ENCODE results near the gene MARK3. TPM values are rescaled to one million over a fixed set of nuclear protein-coding genes. Genes with fewer than 3 reads are reported as not detected.

MARK3 gene
- total and polyA plus RNA-seq, 2 of the 4 experiments (the other 2 are of a cell fraction) = 78.5 to 80.5 TPM

DNA sequence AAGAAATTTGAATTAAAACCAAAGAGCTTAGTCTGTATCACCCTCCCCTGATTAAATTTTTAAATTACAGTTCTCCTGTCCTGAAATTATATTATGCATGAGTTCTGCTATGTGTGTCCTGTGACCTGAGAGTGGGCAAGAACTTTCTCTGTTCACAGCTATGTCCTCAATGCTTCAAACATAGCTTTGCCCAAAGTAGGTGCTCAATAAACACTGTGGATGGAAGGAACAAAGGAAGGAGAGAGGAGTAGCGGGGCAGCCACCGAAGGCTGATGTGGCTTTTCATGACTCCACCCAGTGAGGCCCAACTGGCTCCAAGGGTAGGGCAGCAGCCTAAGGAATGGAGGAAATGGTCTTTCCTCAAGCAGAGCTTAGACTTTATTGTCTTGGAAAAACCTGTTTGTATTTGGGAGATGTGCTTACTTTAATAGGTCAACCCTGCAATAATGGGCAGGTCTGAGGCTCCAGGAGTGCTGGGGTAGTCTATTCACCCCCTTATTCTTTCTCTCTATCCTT lies 7.6 kb upstream of the MARK3 start:
- Histone ChIP-seq H4K91ac (ENCODE audit: insufficient read depth, low read depth, low read length) (no peak overlapping the region), H4K8ac (ENCODE audit: low read depth in 2 of 2, low read length in 2 of 2) (no peak overlapping the region), H3K36me3 (ENCODE audit: control insufficient read depth, insufficient read depth, low read length) (no peaks in the 10 kb centered on the region), H3K27ac (ENCODE audit: insufficient read depth, low read length) (no peak overlapping the region), H4K20me1 (ENCODE audit: insufficient read depth, low read length) (no peaks in the 10 kb centered on the region), H3K4me1 (ENCODE audit: control insufficient read depth, insufficient read depth, low read length) (peaks cover 6% of the 10 kb centered on the region), H2AFZ (replicated peaks; ENCODE audit: low read length, poor library complexity) (peak overlapping the region; percentile 68), H2AK5ac (ENCODE audit: low read depth, low read length) (no peak overlapping the region), H3K4ac (ENCODE audit: low read depth, low read length) (no peak overlapping the region), H3K4me3 (ENCODE audit: insufficient read depth, low read depth, low read length) (no peak overlapping the region), H3K4me2 (ENCODE audit: low read depth, low read length) (no peak overlapping the region), H3K9ac (ENCODE audit: low read depth, low read length) (no peak overlapping the region), H3K23ac (ENCODE audit: low read depth, low read length) (no peak overlapping the region), H3K27me3 (ENCODE audit: control insufficient read depth, insufficient read depth, low read length) (peaks cover 4% of the 10 kb centered on the region; the same call in 1 of the 2 replicates), H2BK15ac (ENCODE audit: low read depth, low read length) (no peak overlapping the region; the same call in 2 of the 3 replicates), H3K9me3 (ENCODE audit: control insufficient read depth, insufficient read depth, low read length) (no peaks in the 10 kb centered on the region), H3K9me1 (ENCODE audit: insufficient read depth, low read length) (peaks cover 7% of the 10 kb centered on the region), H3K14ac (replicated peaks; ENCODE audit: low read depth, low read length) (no peak overlapping the region), H3K18ac (ENCODE audit: low read depth, low read length) (no peak overlapping the region), H2BK5ac (ENCODE audit: low read depth, low read length, poor library complexity, severe bottlenecking) (no peak overlapping the region), H2AK9ac (replicated peaks; ENCODE audit: low read depth, low read length, poor library complexity) (no peak overlapping the region), H4K5ac (ENCODE audit: low read depth, low read length) (no peak overlapping the region), H3K56ac (ENCODE audit: extremely low read depth, insufficient read depth, low read length) (no peak overlapping the region), H2BK120ac (ENCODE audit: low read depth, low read length) (no peak overlapping the region), H3K79me1 (ENCODE audit: low read depth in 1 of 2, low read length in 2 of 2) (peaks cover 0 to 3% of the 10 kb centered on the region in 2 experiments; a peak in 1 of 4 replicates), H2BK20ac (ENCODE audit: low read depth, low read length) (0 out of 2 replicates have a peak overlapping the region, but pooled peaks have one; percentile 3)
- dilution Hi-C loops (cut with HindIII; ENCODE audit: low sequenced_read_pairs, unreplicated experiment) = no loop called here
- DNase-seq (no peak), ATAC-seq (ENCODE audit: low read depth) (no peak)
- TF ChIP-seq MAFK (IDR thresholded peaks at IDR 0.05; ENCODE audit: low read depth, low read length) (no peak), BHLHE40 (IDR thresholded peaks at IDR 0.05; ENCODE audit: low read depth, low read length) (no peak), POLR2A (IDR thresholded peaks at IDR 0.05; ENCODE audit: low read depth, low read length) (no peak), NFE2L2 (IDR thresholded peaks at IDR 0.05; ENCODE audit: low read depth, low read length) (no peak), MAZ (IDR thresholded peaks at IDR 0.05; ENCODE audit: borderline replicate concordance, low read depth, low read length) (no peak), MXI1 (IDR thresholded peaks at IDR 0.05; ENCODE audit: borderline replicate concordance, low read depth, low read length) (no peak), RFX5 (IDR thresholded peaks at IDR 0.05; ENCODE audit: low read depth, low read length) (no peak), FOS (IDR thresholded peaks at IDR 0.05; ENCODE audit: low read depth, low read length) (no peak), CHD1 (IDR thresholded peaks at IDR 0.05; ENCODE audit: low read depth, low read length) (no peak), CEBPB (IDR thresholded peaks at IDR 0.05; ENCODE audit: low read depth, low read length) (no peak), RCOR1 (IDR thresholded peaks at IDR 0.05; ENCODE audit: insufficient replicate concordance, low read length) (no peak), CTCF (conservative IDR thresholded peaks at IDR 0.05; ENCODE audit: low read depth, low read length) (no peak), SMC3 (IDR thresholded peaks at IDR 0.05; ENCODE audit: low read depth, low read length) (no peak), RAD21 (IDR thresholded peaks at IDR 0.05; ENCODE audit: low read length) (no peak), ELK1 (IDR thresholded peaks at IDR 0.05; ENCODE audit: borderline replicate concordance, low read depth, low read length) (no peak)
- TF ChIP-seq, protein P1, sequence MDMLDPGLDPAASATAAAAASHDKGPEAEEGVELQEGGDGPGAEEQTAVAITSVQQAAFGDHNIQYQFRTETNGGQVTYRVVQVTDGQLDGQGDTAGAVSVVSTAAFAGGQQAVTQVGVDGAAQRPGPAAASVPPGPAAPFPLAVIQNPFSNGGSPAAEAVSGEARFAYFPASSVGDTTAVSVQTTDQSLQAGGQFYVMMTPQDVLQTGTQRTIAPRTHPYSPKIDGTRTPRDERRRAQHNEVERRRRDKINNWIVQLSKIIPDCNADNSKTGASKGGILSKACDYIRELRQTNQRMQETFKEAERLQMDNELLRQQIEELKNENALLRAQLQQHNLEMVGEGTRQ (IDR thresholded peaks at IDR 0.05; ENCODE audit: low read depth, low read length) = no peak
- in situ Hi-C loops (cut with MboI; ENCODE audit: low sequenced_read_pairs) = no loop called here
- intact Hi-C loops (cut with micrococcal nuclease) = no loop called here
- ChIA-PET CTCF (no interaction called here), POLR2A (ENCODE audit: unreplicated experiment) (no interaction called here)
- WGBS, 2 experiments (ENCODE audit: extremely low coverage in 2 of 2, insufficient read length in 1 of 2) = 93% methylated on average over 2 of the region's 2 CpGs; no CpG with 5 or more reads in 1 of the 2 experiments
- BruUV-seq (replicated peaks) = no TSS peak

Data from IMR-90 (cell line).